Stimulated activated CD8-positive, alpha-beta memory T cell treated with anti-CD3 and anti-CD28 coated beads, Interleukin-15, amount 100 ng/mL, for 4 hours (primary cell): ENCODE data around the gene SPSB1.

Source experiments
- DNase-seq, 2 donors: peaks; one replicate each; pipeline ENCODE4 v3.0.0-alpha.2; 2020; ENCODE audit warnings: low read depth in 2 of 2

Gene SPSB1

DNA sequence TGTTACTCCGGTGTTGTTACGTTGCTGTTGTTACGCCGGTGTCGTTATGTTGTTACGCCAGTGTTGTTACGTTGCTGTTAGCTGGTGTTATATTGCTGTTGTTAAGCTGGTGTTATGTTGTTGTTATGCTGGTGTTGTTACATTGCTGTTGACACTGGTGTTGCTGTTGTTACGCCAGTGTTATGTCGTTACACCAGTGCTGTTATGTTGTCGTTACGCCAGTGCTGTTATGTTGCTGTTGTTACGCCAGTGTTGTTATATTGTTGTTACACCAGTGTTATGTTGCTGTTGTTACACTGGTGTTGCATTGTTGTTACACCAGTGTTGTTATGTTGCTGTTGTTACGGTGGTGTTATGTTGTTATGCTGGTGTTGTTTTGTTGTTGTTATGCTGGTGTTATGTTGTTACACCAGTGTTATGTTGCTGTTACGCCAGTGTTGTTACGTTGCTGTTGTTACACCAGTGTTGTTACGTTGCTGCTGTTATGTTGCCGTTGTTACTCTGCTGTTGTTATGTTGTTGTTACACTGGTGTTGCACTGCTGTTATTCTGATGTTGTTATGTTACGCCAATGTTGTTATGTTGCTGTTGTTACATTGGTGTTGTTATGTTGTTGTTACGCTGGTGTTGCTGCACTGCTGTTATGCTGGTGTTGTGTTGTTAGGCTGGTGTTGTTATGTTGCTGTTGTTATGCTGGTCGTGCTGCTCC, 32.5 kb upstream of the SPSB1 start:
- DNase-seq, result no peak

DNA sequence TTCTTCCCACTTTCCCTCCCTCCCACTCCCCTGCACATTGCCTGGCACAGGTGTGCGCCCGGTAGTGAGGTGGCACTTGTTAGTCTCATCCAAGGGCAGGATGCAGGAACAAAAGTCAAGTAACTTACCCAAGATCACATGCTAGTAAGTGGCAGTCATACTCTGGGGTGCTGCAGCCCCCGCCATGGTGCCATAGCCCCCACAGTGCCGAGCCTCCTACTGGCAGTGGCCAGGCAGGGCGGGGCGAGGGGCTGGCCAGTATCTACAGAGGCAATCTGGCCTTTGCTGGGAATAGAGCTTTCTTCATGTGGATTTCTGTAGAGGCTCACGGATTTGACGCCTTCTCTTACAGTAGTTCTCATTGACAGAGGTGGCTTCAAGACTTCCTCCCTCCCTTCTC, 31.2 kb upstream of the SPSB1 start:
- DNase-seq, result no peak

DNA sequence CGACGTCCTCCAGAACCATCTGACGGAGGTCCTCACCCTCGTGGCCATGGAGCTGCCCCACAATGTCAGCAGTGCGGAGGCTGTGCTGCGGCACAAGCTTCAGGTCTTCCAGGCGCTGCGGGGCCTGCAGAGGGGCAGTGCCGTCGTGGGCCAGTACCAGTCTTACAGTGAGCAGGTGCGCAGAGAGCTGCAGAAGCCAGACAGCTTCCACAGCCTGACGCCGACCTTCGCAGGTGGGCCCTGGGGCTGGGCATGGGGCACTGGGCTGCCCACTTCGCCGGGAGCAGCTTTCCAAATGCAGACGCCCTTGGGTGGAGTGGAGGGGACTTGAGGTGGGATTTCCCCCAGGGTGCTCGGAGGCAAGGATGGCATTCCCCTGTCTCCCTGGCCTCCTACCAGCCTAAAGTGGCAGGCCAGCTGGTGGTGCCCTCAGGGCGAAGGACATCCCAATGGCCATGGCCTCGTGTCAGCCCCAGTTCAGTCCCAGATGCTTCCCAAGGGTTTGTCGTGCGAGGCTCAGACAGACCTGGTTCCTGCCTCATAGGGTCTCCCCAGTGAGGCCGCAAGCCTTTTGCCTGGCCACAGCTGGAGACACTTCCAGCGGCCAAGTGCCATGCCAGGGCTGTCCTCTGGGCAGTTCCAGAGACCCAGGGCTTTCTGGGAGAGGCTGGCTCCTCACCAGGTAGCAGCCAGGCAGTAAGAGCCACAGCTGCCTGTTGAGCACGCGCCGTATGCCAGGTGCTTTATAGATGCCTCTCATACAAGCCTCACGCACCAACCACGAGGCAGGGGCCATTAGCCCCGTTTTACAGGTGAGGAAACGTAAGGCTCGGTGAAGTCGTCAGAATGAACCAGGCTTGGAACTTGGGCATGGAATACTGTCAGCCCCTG, 30.4 kb upstream of the SPSB1 start:
- no peak for DNase-seq

DNA sequence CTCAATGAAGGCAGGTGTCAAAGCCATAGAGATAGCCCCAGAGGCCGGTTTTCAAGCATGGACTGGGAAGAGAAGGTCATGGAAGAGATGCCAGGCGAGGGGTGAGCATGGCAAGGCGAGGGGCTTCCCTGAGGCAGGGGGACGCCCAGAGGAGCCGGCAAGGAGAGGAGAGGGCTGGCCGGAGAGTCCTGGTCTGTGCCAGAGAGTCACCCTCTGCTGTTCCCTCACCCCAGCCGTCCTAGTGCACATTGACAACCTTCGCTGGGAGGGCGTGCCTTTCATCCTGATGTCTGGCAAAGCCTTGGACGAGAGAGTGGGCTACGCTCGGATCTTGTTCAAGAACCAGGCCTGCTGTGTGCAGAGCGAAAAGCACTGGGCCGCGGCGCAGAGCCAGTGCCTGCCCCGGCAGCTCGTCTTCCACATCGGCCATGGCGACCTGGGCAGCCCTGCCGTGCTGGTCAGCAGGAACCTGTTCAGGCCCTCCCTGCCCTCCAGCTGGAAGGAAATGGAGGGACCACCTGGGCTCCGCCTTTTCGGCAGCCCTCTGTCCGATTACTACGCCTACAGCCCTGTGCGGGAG, 29.3 kb upstream of the SPSB1 start:
- DNase-seq, result no peak

DNA sequence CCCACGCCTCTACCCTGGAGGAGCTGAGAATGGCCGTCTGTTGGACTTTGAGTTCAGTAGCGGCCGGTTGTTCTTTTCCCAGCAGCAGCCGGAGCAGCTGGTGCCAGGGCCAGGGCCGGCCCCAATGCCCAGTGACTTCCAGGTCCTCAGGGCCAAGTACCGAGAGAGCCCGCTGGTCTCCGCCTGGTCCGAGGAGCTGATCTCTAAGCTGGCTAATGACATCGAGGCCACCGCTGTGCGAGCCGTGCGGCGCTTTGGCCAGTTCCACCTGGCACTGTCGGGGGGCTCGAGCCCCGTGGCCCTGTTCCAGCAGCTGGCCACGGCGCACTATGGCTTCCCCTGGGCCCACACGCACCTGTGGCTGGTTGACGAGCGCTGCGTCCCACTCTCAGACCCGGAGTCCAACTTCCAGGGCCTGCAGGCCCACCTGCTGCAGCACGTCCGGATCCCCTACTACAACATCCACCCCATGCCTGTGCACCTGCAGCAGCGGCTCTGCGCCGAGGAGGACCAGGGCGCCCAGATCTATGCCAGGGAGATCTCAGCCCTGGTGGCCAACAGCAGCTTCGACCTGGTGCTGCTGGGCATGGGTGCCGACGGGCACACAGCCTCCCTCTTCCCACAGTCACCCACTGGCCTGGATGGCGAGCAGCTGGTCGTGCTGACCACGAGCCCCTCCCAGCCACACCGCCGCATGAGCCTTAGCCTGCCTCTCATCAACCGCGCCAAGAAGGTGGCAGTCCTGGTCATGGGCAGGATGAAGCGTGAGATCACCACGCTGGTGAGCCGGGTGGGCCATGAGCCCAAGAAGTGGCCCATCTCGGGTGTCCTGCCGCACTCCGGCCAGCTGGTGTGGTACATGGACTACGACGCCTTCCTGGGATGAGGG, 28.5 kb upstream of the SPSB1 start:
- DNase-seq, result no peak

DNA sequence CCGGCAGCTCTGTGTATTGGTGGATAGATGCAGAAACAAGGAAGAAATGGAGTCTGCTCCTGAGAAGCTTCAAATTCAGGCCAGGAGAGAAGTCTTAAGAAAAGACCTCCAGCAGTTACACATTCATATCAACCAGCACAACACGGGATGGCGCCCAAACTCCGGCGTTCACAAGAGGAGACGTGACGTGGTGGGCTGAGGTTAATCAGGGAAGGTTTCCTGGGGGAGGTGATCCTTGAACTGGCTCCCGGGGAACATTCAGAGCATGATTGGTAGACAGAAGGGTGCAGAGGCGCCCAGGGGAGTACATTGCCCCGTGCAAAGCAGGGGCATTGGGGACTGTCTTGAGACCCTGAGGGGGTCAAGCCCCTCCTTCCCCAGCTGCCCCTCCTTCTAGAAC, 27.7 kb upstream of the SPSB1 start:
- no peak for DNase-seq

DNA sequence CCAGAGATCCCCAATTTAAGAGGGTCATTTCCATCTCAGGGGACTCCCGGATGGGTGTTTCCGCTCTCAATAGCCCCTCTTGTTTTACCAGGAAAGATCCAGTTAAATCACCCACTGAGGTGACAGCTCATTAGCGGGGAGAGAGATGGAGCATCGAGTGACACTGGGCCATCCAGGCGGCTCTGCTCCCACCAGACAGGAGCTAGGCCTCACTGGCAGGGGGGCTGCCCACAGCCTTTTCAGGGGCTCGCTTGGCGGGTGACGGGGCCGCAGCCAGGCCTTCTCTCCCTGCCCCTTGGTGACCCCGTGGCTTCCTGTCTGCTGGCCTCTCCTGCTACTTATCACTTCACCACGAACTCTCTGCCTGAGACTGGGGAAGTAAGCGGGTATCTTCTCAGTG, 26.7 kb upstream of the SPSB1 start:
- no peak for DNase-seq

DNA sequence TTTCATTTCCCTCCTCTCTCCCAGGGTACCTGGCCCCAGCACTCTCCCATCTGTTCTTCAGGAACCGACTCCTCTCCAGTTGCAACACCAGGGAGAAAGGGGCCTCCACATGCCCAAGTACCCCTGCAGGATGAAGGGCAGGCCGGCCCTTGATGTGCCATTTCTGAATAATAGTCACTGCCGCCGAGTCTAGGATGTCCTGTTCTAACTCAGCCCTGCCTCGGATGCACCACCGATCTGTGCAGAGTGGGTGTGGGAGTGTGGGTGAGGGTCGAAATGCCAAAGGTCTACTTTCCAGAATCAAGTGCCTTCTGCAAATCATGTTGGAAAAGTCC, 25.4 kb upstream of the SPSB1 start:
- DNase-seq, result no peak

DNA sequence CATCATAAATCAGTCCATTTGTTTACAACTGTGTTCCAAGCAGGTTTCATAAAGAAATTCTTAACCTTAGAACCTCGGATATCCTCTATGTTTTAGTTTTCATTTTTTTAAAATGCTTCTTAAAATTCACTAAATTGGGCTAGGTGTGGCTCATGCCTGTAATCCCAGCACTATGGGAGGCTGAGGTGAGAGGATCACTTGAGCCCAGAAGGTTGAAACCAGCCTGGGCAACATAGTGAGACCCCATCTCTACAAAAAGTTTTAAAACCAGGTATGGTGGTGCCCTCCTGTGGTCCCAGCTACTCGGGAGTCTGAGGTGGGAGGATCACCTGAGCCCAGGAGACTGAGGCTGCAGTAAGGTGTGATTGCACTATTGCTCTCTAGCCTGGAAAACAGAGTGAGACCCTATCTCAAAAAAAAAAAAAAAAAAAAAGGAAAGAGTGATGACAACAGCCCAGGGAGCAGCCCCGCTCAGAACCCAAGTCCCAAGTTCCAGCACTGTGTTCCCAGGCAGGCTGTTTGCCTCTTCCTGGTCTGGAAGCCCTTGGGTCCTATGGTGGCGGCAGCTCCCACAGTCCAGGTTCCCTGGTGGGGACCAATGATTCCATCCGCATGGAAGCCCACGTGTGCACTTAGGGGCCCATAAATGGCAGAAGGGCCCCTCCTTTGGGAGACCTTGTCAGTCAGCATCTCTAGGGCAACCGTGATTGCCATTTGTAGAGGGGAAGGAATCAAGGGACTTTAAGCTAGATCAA, 24.7 kb upstream of the SPSB1 start:
- no peak for DNase-seq

DNA sequence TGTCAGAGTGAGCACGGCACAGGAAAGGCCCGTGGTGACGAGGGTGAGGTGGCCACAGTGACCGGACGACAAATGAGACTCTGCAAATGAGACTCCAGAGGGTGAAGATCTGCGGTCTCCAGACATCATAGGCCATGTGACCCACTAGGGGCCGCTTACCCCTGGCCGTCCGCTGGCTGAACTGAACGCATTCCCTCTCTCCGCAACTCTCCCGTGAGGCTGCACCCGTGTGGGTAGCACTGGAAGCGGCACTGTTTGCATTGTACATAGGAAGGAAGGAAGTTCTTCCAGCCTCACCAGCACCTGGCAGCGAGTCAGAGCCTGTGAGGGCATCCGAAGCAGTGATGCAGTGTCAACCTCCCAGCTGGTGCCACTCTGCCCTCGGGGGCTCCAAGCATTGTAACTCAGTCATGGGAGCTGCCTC, 23.6 kb upstream of the SPSB1 start:
- DNase-seq, result no peak

DNA sequence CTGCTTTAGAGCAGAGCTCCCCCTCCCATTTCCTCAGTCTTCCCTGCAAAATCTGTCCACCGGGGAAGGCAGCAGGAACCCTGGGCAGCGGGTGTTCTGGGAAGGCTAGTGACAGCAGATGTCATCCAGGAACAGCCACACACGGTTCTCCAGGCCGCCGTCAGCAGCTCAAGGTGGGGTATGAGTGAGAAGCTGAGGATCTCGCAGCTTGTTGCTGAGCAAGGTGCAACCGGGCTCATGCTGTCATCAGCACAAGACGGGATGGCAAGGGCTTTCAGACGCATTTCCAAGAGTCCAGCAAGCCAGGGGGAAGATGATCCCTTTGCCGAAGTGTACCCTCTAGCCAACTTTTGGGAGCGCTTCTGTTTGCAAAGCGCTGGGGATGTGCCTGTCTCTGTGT, 23.0 kb upstream of the SPSB1 start:
- no peak for DNase-seq

DNA sequence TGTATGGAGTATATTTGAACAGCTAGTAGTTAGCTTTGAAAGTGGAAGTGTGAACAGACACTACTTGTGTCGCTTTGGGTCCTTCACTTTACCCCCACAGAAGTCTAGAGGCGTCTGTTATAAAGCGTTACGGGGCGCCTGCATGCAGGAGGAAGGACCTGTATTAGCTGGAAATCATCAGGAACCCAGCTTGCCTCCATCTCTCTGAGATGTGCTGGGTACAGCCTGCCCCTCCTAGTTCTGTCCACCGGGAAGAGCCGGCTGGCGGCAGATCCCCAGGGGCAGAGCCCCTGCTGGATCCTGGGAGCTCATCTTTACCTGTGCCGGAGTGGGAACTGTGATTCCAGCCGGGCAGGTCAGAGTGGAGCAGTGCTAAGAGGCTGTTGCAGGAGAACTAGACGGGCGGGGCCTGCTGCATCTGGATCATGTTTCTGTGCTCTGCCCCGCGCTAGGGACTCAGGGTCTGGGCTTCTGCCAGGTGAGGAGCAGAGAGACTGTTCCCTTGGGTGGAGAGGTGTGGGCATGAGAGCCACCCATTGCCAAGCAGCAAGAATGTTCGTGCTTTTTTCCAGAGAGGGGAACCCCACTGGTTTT, 22.3 kb upstream of the SPSB1 start:
- DNase-seq, result no peak

DNA sequence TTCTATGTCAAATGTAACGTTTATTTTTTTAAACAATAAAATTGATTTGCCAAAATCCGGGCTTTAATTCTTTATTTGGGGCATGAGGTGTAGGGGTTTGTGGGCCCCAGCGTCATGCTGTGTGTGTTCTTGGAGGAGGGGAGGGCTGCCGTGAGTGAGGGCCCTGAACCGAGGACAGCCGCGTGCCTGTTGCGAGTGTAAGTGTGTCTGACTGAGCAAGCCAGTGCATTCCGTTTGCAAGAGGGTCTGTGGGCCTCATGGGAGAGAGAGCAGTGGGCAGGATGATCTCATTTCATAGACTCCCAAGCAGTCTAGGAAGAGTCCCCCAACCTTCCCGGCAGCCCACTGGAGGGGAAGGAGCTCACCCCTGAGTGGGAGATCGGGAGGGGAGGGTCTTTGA, 21.4 kb upstream of the SPSB1 start:
- DNase-seq, result no peak

DNA sequence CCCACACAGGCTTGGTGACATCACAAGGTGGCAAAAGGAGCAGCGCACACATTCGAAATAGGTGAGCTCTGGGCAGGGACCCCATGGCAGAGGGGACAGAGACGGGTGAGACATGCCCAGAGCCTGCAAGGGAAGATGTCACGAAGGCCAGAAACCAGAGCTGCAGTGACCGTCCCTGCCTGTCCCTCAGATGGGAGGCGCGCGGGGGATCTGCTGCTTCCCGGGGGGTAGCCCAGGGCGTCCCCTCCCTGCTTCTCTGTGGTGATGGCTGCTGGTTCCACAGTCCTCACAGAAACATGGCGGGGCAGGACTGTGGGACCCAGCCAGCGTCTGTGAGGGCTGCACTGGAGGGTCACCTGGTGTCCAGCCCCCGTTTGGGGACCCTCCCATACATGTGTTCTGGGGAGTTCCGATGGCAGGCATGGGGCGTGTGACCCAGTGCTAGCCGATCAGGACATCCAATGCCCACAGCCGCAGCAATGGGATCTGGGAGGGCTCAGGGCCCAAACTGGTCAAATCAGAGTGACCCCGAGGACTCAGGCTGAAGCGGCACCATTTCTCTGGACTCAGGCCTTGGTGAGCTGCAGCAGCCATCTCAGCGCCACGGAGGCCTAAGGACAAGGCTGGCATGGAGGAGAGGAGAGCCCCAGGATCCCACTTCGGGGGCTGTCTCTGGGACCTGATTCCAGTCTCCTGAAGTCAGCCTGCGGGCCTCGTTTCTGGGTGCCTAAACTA, 20.7 kb upstream of the SPSB1 start:
- DNase-seq, result no peak

DNA sequence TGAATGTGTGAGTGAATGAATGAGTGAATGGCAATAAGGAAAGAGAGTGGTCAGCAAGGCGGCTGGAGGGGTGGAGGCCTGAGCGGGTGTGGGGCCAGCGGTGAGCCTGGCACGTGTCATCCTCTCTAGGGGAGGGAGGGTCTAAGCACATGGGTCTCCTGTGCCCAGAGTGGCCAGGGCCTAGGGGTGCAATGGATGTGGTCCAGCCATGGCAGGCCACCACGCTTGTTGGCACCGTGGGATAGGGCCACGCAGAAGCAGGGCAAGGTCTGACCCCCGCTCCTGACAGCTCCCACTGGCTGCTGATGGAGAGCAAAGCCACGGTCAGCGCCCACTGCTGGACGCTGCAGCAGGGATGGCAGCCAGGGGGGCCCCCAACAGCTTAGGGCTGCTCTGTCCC, 19.5 kb upstream of the SPSB1 start:
- no peak for DNase-seq

DNA sequence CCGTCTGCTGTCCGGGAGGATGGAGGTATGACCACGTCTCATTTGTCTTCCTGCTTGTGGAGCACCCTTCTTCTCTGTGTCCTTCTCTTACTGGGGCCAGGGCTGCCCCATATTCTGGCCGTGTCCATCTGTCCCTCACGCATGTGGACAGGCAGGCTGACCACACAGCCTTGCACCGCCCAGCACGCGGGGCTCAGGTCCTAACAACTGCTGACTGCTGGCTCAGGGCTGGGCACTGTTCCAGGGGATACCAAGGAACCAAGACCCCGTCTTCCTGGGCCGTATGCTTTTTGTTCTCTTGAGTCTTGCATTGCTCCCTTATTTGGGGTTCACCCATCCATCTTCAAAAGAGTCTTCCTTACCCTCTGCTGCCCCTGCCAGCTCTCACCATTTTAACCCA, 17.5 kb upstream of the SPSB1 start:
- DNase-seq, result no peak

DNA sequence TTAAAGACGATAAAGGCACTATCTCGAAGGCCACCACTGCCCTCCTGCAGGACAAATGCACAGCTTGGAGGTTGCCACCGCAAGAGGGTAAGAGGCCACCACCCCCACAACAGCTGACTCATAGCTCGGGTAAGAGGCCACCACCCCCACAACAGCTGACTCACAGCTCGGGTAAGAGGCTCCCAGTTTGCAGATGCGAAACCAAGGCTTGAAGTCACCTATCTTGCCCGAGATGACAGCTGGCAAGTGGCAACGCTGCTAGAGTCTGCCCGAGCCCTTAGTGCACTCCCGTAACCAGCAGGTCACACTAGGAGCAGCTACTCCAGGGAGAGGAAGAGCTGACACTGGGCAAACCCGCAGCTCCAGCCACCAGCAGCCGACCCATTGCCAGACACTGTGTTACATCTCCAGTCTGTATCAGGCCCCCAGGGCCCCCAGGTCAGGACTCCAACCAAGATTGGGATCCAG, 17.1 kb upstream of the SPSB1 start:
- DNase-seq, result peak; percentile 49 to 80

DNA sequence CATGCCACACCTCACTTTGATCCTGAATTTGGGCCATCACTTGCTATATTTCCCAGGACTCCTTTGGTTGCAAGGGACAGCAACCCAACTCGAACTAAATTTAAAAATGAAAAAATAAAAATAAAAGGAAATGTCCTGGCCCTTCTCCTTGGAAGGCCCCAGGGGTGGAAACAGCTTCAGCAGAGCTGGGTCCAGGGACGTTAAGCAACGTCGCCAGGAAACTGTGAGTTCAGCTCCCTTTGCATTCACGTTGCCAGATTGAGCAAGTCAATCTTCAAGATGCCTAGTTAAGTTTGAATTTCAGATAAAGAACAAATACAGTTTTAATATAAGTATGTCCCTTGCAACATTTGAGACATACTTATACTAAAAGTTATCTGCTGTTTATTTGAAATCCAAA, 14.6 kb upstream of the SPSB1 start:
- no peak for DNase-seq

DNA sequence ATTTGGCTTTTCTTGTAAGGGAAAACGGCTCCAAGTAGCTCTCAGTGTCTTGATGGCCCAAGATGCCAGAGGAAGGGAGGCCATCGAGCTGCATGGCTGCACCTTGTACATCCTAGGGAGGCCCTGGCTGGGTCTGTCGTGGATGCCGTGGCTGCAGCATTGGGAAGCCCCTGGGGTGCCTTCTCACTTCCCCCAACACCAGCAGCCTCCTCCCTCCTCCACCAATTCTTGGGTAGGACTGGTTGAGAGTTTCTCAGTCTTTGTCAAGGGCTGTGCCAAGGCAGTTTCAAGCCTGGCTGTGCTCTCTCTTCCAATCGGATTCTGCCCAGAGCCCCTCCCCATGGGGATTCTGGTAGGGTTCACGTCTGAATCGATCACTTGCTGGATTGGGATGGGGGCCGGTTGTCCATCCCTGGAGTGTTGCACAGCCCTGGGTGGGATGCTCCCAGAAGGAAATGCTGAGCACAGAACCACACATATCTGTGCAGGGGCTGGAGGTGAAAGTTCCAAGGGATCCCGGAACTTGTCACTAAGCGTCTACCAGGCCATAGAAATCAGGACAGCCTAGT, 14.0 kb upstream of the SPSB1 start:
- DNase-seq, result no peak
